Gastrocnemius medialis (tissue), 4 donors: ENCODE data around the gene MRPL23. TPM values are rescaled to one million over a fixed set of nuclear protein-coding genes. Genes with fewer than 3 reads are reported as not detected.

ENCODE experiments used
- ATAC-seq, 2 donors: fragments of 150-250 bp; one replicate each; pipeline ENCODE4 v1.9.1; 2016
- DNase-seq, 2 donors: peaks; one replicate each; pipeline ENCODE4 v3.0.0-alpha.2; 2019
- H3K27ac ChIP-seq, 4 donors: fragments of 200-600 bp; sonication (generic); 1 replicate in 1 of 4; 2 replicates in 3 of 4; pipeline ENCODE4 v1.5.1; 2016 to 2018; ENCODE audit warnings: mild to moderate bottlenecking in 2 of 4, moderate library complexity in 1 of 4
- H3K27me3 ChIP-seq, 3 donors: fragments of 200-600 bp; sonication (generic) in 2 of 3; 1 replicate in 1 of 3; 2 replicates in 2 of 3; pipeline versions ENCODE4 v1.5.1 to v1.6.0; 2016 to 2019; ENCODE audit warnings: mild to moderate bottlenecking in 1 of 3, moderate library complexity in 1 of 3
- H3K36me3 ChIP-seq, 2 donors: fragments of 200-600 bp; sonication (generic) in 1 of 2; one replicate each; pipeline ENCODE4 v1.5.1; 2017 to 2018
- H3K4me1 ChIP-seq, 2 donors: fragments of 200-600 bp; sonication (generic) in 1 of 2; one replicate each; pipeline ENCODE4 v1.5.1; 2016 to 2017; ENCODE audit warnings: mild to moderate bottlenecking in 2 of 2
- H3K4me3 ChIP-seq, 4 donors: fragments of 200-600 bp; sonication (generic) in 3 of 4; 1 replicate in 1 of 4; 2 replicates in 3 of 4; pipeline ENCODE4 v1.5.1; 2016 to 2019; ENCODE audit warnings: mild to moderate bottlenecking in 2 of 4
- H3K9me3 ChIP-seq, 3 donors: fragments of 200-600 bp; sonication (generic) in 2 of 3; 1 replicate in 1 of 3; 2 replicates in 2 of 3; pipeline ENCODE4 v1.5.1; 2016 to 2019
- POLR2A ChIP-seq, 2 donors: fragments of 450-650 bp; IDR thresholded peaks; one replicate each; pipeline ENCODE4 v1.6.1; 2017; ENCODE audit warnings: antibody characterized with exemption in 2 of 2, mild to moderate bottlenecking in 2 of 2, moderate library complexity in 2 of 2
- in situ Hi-C, 4 donors: fragments of 200-750 bp; cut with MboI; loops; one replicate each; pipeline versions ENCODE4 v1.15.0 to v1.8.0; 2017; ENCODE audit warnings: low sequenced_read_pairs in 4 of 4
- intact Hi-C: fragments of 100-400 bp; cut with DNase I; formaldehyde crosslinking; loops from one replicate; pipeline ENCODE4 v1.15.1; 2023; ENCODE audit warnings: low total_unique reads
- total RNA-seq, 4 donors: library from RNA; depleted of rRNA; stranded (reverse); fragments of >200 nt; gene quantifications; one replicate each; pipeline versions ENCODE4 v1.1.0 to v1.2.3, GENCODE V29; 2016
- TF ChIP-seq, protein P1 (sequence below), 5 experiments: fragments of 450-650 bp in 3 of 5; fragments of 200-600 bp in 2 of 5; sonication (generic) in 2 of 5; IDR thresholded peaks in 4 of 5; conservative IDR thresholded peaks in 1 of 5; 1 replicate in 4 of 5; 2 replicates in 1 of 5; pipeline ENCODE4 v1.5.1; 2016 to 2019; ENCODE audit warnings: antibody characterized with exemption in 5 of 5, mild to moderate bottlenecking in 3 of 5, moderate library complexity in 3 of 5

MRPL23 gene
- total RNA-seq, 4 donors from 2014 or later, result 128 to 243 (median 187) TPM

DNA sequence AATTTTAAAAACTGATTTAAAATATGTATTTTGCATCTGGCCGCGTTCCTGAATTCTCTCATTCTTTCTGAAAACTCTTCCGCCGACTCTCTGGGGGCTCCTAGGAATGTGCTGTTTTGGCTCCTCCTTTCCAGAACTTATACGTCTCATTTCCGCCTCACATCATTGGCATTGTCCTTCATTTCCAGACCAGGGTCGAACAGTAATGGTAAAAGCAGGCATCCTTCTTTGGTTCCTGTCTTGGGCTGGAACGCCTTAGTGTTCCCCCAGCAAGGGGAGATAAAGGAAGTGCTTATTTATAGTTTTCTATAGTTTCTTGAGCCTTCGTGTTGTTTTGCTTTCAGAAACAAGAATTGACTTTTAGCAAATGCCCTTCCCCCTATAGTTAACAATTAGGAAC lies 38.5 kb upstream of the MRPL23 start:
- Histone ChIP-seq H3K4me1 (peaks cover 0 to 15% of the 10 kb centered on the region in 2 donors), H3K4me3 (no peak overlapping the region), H3K9me3 (no peaks in the 10 kb centered on the region), H3K36me3 (no peaks in the 10 kb centered on the region), H3K27ac (peak overlapping the region; percentile 70 to 78 (median 76)), H3K27me3 (no peaks in the 10 kb centered on the region)
- intact Hi-C loops (no loop called here), in situ Hi-C loops (no loop called here)
- peak in 1 of 2 donors; percentile 15 for TF ChIP-seq POLR2A (IDR thresholded peaks at IDR 0.05)
- TF ChIP-seq, protein P1, sequence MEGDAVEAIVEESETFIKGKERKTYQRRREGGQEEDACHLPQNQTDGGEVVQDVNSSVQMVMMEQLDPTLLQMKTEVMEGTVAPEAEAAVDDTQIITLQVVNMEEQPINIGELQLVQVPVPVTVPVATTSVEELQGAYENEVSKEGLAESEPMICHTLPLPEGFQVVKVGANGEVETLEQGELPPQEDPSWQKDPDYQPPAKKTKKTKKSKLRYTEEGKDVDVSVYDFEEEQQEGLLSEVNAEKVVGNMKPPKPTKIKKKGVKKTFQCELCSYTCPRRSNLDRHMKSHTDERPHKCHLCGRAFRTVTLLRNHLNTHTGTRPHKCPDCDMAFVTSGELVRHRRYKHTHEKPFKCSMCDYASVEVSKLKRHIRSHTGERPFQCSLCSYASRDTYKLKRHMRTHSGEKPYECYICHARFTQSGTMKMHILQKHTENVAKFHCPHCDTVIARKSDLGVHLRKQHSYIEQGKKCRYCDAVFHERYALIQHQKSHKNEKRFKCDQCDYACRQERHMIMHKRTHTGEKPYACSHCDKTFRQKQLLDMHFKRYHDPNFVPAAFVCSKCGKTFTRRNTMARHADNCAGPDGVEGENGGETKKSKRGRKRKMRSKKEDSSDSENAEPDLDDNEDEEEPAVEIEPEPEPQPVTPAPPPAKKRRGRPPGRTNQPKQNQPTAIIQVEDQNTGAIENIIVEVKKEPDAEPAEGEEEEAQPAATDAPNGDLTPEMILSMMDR (IDR thresholded peaks at IDR 0.05 in 4 of 5, conservative IDR thresholded peaks at IDR 0.05 in 1 of 5), result no peak
- ATAC-seq, result peak; percentile 23 to 45
- DNase-seq, result no peak

DNA sequence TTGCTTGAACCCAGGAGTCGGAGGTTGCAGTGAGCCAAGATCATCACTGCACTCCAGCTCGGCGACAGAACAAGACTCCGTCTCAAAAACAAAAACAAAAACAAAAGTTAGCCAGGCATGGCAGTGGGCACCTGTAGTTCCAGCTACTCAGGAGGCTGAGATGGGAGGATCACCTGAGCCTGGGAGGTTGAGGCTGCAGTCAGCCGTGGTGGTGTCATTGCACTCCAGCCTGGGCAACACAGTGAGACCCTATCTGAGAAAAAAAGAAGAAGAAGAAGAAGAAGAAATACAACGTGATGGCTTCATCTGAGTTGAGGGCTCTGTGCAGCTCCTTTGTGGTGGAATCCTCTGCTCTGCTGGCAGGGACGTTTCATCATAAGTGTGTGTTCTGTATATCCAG lies 37.6 kb upstream of the MRPL23 start:
- DNase-seq, result no peak
- in situ Hi-C loops (no loop called here), intact Hi-C loops (no loop called here)
- Histone ChIP-seq H3K4me3 (no peak overlapping the region), H3K27ac (peak overlapping the region; percentile 70 to 78 (median 76)), H3K36me3 (no peaks in the 10 kb centered on the region), H3K27me3 (no peaks in the 10 kb centered on the region), H3K9me3 (no peaks in the 10 kb centered on the region), H3K4me1 (peaks cover 0 to 15% of the 10 kb centered on the region in 2 donors)
- ATAC-seq, result no peak
- TF ChIP-seq, protein P1 (IDR thresholded peaks at IDR 0.05 in 4 of 5, conservative IDR thresholded peaks at IDR 0.05 in 1 of 5), result no peak
- no peak for TF ChIP-seq POLR2A (IDR thresholded peaks at IDR 0.05)

DNA sequence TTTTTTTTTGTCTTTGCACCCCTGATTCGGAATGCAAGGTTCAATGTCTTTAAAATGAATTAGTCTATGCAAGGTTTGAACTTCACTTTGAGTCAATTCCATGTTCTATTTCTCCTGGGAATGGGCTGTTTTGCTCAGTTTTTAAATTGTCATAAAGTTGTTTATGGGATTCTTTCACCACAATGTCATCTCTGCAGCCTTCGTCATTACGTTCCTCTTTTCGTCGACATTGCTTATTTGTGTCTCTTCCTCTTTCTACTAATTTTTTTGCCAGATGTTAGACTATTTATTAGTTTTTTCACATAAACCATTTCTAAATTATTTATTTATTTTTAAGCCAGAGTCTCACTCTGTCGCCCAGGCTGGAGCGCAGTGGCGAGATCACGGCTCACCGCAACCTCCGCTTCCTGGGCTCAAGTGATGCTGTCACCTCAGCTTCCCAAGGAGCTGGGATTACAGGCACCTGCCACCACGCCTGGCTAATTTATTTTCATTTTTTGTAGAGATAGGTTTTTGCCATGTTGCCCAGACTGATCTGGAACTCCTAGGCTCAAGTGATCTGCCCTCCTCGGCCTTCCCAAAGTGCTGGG lies 34.7 kb upstream of the MRPL23 start:
- Histone ChIP-seq H3K4me3 (no peak overlapping the region), H3K4me1 (peaks cover 13 to 20% of the 10 kb centered on the region in 2 donors), H3K9me3 (no peaks in the 10 kb centered on the region), H3K36me3 (no peaks in the 10 kb centered on the region), H3K27me3 (no peaks in the 10 kb centered on the region), H3K27ac (peak overlapping the region; percentile 55 to 76 (median 62))
- TF ChIP-seq, protein P1 (IDR thresholded peaks at IDR 0.05 in 4 of 5, conservative IDR thresholded peaks at IDR 0.05 in 1 of 5), result no peak
- TF ChIP-seq POLR2A (IDR thresholded peaks at IDR 0.05), result peak in 1 of 2 donors; percentile 19
- ATAC-seq (peak in 1 of 2 donors; percentile 22), DNase-seq (peak in 1 of 2 donors; percentile 28)
- in situ Hi-C loops (no loop called here), intact Hi-C loops (loop anchor here (2.0 kb wide), 1 partner anchor 22 kb away; no protein-coding TSS in a partner anchor)

DNA sequence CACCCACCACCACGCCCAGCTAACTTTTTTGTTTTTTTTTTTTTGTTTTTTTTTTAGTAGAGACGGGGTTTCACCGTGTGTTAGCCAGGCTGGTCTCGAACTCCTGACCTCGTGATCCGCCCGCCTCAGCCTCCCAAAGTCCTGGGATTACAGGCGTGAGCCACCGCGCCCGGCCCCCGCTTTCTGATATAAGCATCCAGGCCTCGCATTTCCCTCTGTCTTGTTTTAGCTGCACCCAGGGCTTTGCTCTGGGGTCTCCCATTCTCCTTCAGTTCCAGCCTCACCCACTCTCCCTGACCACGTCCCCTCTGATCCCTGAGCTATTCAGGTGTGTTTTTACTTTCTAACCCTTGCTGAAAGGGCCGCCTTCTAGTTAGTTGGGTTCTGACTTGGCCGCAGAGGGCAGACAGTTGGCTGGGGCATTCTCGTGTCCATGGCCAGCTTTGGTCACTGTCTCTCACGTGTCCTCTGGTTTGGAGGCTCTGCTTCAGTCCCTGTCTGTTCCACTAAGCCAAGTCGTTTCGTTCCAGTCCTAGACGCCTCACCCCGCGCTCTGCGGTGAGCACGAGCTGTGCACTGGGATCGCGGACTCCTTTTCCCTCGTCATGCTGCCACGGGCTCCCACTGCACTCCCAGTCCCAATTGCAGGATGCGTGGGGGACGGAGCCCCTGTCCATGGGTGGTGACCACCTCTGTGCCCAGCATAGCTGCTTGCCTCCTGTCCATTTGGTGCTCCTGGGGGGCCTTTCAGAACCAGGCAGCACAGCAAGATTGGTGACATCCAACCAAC lies 33.7 kb upstream of the MRPL23 start:
- H3K4me3 ChIP-seq, result no peak overlapping the region
- TF ChIP-seq, protein P1 (IDR thresholded peaks at IDR 0.05 in 4 of 5, conservative IDR thresholded peaks at IDR 0.05 in 1 of 5), result no peak
- TF ChIP-seq POLR2A (IDR thresholded peaks at IDR 0.05), result no peak
- in situ Hi-C loops (no loop called here), intact Hi-C loops (loop anchor here (2.0 kb wide), 1 partner anchor 21 kb away; no protein-coding TSS in a partner anchor)
- H3K36me3 ChIP-seq, result no peaks in the 10 kb centered on the region
- ATAC-seq (no peak), DNase-seq (peak in 1 of 2 donors; percentile 27)
- H3K4me1 ChIP-seq, result peaks cover 24 to 27% of the 10 kb centered on the region in 2 donors
- H3K27ac ChIP-seq, result peak overlapping the region; percentile 30 to 76 (median 62)
- H3K9me3 ChIP-seq, result no peaks in the 10 kb centered on the region
- H3K27me3 ChIP-seq, result no peaks in the 10 kb centered on the region
